HG02852 (cell line): ENCODE results near the gene PTPN4.
"Not testable (repeated sequence)": the region's sequence is repeated elsewhere in the genome, so short reads cannot be mapped to it uniquely, and the experiment has no call there.

Experiments
- ATAC-seq: cut with Tn5 transposase; IDR thresholded peaks from one replicate; pipeline ENCODE4 v1.9.1; 2021; ENCODE audit warnings: mild to moderate bottlenecking, moderate library complexity; ENCODE audit not compliant: unreplicated experiment

The PTPN4 gene

DNA sequence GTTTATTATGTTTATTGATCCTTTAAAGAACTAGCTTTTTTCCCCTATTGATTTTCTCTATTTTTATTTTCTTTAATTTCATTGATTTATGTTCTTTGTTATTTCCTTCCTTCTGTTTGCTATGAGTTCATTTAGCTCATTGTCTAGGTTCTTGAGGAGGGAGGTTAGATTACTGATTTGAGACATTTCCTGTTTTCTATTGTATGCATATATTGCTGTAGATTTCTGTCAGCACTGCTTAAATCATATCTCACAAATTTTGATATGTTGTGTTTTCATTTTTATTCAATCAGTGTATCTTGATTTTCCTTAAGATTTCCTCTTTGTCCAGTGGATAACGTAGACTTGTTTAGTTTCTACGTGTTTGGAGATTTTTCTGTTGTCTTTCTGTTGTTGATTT lies 43.4 kb downstream of the PTPN4 start:
- ATAC-seq, result no peak

DNA sequence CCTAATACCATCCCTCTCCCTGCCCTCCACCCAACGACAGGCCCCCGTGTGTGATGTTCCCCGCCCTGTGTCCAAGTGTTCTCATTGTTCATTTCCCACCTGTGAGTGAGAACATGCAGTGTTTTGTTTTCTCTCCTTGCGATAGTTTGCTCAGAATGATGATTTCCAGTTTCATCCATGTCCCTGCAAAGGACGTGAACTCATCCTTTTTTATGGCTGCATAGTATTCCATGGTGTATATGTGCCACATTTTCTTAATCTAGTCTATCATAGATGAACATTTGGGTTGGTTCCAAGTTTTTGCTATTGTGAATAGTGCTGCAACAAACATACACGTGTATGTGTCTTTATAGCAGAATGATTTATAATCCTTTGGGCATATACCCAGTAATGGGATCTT lies 44.7 kb downstream of the PTPN4 start:
- ATAC-seq, result not testable (repeated sequence)

DNA sequence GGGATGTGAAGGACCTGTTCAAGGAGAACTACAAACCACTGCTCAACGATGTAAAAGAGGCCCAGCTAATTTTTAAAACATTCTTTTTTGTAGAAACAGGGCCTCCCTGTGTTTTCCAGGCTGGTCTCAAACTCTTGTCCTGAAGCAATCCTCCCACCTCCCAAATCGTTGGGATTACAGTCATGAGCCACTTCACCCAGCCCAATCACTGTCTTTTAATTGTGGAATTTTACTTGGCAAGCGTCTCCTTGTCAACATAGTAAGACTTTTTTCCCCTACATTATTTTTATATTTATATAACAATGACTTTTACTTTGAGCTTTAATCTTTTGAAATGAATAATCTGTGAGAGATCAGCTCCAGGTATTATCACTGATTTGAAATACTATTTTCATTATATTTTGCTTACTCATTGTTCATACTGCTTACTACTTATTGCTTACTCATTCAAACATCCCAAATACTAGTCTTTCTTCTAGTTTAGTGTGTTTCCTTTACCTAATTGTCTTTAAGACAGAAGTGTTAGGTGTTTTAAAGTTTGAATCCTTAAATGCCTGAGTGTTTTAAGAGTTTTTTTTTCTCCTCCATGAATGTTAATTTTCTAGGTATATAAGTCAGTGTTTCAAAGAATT lies 48.9 kb downstream of the PTPN4 start:
- no peak for ATAC-seq

DNA sequence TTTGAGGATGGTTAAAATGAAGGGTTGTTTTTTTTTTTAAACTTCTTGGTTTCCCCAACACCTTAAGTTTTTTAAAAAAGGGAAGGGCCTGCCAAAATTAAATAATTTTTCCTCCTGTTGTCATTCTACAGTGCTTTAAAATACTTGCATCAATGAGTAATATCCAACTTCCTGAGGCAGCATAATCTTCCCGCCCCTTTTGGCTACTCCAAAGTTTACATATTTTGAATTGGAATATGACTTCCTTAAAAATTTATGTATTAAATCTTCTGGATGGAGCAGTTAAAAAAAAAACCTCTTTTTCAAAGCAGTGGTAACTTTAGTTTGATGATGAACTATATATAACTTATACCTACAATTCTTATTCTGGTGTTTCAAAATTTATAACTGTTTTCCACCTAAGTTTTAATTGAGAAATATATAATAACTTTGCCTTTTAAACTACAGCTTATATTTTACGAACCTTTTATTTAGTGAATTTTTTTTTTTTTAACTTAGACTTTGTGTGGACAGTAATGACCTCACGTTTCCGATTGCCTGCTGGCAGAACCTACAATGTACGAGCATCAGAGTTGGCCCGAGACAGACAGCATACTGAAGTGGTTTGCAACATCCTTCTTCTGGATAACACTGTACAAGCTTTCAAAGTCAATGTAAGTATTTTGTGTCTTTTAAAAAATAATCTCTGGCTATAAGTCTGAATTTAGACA lies 49.8 kb downstream of the PTPN4 start:
- ATAC-seq, result no peak

DNA sequence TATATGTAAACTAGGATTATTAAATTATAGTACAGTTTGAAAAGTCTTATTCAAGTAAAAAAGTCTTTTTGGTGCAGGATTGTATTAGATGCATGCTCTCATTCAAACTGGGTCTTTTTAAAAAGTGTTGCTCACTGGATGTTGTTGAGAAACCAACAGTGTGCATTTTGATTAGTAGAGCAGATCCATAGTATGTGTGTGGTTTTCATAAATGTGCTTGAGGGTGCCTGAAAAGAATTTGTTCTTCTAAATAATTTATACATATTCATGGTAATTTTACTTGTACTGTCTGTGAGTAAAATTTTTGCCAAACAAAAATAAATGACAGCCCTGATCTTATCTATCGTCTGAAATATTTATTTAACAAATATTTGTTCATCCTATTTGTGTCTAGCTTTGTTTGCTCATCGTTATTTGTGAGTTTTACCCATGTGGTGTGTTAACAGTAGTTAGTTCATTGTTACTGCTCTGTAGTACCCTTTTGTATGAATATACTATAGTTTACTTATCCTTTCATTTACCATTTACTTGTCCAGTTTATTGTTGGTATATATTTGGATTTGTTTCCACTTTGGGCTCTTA lies 50.4 kb downstream of the PTPN4 start:
- ATAC-seq, result no peak

DNA sequence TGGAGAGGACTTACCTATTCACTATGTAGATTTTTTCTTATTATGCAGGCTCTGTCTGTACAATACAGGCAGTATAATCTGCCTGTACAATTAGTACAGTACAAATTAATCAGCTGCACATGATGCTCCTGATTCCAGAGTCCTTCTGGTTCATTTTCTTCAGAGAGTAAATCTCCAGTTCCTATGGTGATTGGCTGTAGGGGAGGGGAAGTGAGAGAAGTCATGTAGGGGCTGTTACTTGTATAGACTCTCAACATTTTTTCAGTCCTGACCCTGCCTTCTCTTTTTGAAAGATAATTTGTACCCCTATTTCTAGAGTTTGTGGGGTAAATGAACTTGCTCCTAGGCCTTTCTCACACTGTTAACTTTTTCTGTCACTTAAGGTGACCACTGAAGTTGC lies 54.5 kb downstream of the PTPN4 start:
- ATAC-seq, result no peak

DNA sequence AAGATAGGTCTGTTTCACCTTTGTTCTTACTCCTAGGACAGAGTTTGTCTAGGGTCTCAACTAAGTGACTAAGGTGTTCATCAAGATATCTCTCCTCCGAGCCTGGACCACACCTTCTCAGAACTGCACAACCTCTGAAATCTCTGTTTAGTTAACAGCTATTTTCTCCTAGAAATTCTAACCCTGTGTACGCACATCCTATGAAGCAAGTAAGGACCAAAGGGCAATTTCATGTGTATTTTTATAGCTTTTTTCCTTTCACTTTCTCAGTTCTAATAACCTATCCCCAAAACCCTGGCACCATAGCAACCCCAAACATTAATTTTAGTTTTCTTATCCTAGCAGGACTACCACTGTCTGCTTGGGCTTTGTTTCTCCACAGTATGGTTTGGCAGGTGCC lies 59.1 kb downstream of the PTPN4 start:
- no peak for ATAC-seq

DNA sequence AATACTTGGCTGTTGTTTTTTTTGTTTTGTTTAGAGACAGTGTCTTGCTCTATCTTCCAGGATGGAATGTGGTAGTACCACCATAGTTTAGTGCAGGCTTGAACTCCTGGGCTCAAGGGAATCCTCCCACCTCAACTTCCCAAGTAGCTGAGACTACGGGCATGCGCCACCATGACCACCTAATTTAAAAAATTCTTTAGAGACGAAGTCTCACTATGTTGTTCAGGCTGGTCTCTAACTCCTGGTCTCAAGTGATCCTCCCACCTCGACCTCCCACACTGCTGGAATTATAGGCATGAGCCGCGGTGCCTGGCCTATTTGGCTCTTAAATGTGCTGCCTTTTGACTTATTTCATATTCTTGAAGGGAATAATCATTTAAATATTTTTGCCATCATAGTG lies 60.1 kb downstream of the PTPN4 start:
- ATAC-seq, result no peak

DNA sequence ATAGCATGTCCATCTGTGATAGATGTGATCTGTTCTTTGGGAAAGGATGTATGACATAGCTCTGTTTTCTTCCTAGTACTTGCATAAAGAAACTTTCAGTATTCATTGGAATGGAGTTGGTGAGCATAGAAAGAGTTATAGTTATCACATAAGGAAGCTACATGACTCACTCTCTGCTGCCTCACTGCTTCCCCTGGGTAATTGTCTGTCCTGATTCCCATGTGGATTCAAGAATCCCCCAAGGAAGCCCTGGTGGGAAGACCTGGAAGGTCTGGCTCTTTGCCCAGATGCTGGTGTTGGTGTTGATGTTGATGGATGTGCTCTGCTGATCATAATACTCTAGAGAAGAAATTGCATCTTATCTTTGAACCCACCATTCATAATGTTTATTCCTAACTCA lies 60.6 kb downstream of the PTPN4 start:
- ATAC-seq, result no peak

DNA sequence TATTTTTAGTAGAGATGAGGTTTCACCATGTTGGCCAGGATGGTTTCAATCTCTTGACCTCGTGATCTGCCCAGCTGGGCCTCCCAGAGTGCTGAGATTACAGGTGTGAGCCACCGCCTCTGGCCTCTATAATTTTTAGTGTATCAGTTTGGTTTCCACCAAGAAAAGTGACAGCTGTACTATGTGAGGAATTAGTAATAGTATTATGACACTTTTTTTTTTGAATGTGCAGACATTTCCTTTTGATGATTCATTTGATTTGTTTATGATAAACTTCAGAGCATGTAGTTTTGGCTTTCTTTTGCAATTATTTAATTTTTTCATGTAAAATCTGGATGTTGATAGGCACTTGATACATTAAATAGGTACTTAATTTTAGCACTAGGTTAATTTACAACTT lies 61.5 kb downstream of the PTPN4 start:
- no peak for ATAC-seq

DNA sequence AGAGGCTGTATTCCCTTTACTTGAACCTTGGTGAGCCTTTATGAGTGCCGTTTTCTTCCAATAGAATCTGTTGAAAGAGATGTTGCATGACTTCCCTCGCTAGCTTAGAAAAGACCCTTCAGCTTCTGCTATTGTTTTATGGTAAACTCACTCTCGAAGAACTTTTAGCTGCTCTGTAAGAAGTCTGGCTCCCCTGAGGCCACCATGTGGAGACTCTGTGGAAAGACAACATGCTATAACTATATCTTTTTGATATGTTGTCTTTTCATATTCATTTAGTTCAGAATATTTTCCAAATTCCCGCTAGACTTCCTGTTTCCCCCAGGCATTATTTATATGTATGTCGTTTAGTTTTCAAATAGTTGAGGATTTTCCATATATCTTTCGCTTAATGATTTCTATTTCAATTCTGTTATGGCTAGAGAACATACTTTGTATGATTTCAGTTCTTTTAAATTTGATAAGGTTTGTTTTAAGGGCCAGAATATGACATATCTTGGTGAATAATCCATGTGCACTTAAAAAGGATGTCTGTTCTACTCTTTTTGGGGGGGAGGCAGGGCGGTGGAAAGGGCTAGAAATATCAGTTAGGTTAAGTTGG lies 64.1 kb downstream of the PTPN4 start:
- ATAC-seq, result no peak

DNA sequence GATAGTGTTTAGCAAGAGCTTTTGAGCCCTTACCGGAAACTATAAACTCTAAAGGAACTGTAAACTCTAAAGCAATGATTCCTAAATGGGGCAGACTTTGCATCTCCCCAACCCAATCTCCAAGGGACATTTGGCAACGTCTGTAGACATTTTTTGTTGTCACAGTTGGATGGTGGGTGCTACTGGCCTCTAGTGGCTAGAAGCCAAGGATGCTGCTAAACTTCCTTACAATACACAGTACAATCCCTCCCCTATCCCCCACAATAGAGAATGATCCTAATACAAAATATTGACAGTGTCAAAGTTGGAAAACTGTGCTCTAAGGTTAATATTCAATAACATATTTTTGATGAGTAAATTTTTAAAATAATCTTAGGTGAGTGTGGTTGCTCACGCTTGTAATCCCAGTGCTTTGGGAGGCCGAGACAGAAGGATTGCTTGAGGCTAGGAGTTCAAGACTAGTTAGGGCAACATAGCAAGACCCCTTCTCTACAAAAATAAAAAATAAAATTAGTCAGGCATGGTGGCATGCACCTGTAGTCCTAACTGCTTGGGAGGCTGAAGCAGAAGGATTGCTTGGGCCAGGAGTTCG lies 66.7 kb downstream of the PTPN4 start:
- ATAC-seq, result no peak

DNA sequence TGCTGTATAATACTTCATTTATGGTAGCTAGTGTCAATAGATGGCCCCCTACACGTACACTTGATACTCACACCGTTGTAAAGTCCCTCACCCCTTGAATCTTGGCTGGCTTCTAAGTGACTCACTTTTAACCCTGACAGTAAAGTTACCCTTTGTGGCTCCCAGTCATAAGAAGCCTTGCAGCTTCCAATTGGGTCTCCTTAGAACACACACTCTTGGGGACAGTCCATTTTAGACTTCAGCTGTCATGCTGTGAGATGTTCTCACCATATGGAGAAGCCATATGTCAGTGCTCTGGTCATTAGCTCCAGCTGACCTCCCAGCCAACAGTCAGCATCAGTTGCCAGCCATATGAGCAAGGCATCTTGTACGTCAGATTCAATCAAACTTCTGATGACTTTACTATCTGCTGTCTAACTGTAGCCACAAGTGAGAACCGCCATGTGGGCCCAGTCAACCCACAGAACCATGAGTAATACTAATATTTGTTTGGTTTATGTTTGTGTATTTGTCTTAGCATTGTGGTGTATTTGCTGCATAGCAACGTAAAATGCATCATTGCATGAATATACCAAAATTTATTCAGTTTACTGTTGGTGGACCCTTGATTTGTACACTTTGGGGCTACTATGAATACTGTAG lies 68.3 kb downstream of the PTPN4 start:
- no peak for ATAC-seq

DNA sequence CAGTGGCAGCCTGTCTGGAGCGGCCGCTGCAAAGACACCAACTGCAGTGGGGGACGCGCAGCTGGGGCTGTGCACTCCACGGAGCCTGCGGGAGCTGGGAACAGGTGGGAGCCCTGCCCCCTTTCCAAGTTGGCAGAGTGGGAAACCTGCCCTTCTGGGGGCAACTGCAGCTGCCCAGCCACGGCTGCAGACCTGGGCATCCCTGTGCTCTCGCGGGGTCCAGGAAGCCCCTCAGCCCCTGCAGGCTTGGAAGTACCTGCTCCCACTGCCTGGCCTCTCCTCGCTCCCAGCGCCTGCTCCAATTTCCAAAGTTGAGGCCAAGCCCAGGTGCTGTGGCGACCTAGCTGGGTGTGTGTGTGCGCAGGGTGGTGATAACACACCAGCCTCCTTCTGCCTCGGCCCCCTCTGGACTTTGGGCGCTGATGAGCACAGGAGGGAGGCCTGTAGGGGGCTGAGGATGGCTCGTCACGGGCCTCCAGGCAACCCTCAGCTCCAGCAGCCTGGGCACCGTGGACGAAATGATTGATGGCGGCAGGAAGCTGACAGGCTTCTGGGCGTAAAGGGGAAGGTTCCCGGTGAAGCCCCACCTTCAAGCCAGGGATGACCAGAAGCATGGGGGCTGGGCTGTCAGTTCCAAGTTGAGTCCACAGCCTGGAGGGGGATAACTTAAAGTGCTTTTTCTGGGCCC lies 76.9 kb downstream of the PTPN4 start:
- no peak for ATAC-seq

DNA sequence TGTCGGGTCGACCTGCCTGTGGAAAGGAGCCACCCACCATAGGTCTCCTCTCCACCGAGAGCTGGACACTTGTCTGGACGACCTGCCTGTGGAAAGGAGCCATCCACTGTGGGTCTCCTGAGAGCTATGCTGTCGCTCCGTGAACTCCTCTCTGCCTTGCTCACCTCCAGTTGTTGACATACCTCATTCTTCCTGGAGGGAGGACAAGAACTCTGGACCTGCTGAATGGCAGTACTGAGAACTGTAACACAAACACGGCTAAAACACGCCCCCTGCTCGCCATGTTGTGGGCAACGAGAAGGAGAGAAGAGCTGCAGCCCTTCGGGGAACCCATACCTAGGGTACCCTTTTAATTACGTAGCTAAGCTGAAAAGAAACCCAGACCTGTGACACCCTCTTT lies 77.6 kb downstream of the PTPN4 start:
- ATAC-seq, result no peak

DNA sequence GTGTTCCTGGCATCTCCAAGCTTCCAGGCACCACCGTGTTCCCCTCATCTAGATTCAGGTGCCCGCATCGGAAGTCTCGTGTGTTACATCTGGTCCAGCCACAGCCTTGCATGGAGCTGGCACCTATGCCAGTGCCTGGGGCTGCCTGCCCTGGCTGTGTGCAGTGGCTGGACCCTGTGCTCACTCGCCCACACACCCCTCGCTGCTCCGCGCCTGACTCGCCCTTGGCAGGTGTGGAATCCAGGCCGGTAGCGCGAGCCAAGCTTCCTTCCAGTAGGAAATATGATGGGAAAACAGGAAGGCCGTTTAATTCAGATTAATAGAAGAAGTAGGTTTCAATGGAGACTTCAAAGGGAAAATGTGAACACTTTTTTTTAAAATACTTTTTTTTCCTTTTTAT lies 78.0 kb downstream of the PTPN4 start:
- ATAC-seq, result no peak

DNA sequence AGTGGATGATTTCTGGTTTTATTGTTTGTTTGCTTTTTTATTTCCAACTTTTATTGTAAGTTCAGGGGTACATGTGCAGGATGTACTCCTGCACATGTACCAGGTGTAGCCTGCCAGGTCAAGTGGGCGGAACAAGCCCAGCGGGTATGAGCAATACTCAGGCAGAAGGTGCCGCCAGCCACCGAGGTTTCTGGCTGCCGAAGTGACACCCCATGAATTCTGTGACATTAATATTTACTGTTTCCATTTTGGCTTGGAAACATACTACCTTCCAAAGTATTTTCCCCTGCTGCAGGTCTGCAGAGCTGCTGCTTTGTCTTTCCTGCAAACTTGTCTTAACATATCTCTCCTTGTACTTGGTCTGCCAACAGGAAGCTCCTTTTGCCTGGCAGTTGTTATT lies 78.5 kb downstream of the PTPN4 start:
- no peak for ATAC-seq

DNA sequence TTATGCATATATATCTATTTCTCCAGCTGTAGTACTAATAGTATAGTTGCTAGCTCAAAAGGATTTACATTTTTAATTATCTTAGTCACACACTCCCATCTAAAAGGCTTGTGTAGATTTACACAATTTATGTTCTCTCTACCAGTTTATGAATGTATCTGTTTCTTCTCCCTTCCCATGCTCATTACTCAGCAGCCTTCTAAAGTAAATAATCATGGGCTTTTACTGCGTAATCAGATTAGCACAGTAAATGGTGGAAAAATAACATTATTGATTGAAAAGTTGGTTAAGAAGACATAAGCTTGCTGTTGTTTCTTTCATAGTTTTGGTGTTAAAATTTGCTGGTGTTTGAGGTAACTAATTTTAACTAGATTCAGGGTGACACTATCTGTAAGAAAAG lies 81.8 kb downstream of the PTPN4 start:
- no peak for ATAC-seq

DNA sequence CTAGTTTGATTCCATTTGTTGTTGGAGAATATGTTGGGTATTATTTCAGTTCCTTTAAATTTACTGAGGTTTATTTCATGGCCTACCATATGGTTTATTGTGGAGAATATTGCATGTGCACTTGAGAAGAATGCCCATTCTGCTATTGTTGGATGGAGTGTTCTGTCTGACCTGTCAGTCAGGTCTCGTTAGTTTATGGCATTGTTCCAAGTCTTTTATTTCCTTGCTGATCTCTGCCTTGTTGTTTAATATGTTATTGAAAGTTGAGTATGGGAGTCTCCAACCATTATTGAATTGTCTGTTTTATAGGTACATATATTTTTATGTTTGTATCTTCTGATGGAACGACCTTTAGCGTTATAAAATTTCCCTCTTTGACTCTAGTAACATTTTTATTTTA lies 86.3 kb downstream of the PTPN4 start:
- no peak for ATAC-seq

DNA sequence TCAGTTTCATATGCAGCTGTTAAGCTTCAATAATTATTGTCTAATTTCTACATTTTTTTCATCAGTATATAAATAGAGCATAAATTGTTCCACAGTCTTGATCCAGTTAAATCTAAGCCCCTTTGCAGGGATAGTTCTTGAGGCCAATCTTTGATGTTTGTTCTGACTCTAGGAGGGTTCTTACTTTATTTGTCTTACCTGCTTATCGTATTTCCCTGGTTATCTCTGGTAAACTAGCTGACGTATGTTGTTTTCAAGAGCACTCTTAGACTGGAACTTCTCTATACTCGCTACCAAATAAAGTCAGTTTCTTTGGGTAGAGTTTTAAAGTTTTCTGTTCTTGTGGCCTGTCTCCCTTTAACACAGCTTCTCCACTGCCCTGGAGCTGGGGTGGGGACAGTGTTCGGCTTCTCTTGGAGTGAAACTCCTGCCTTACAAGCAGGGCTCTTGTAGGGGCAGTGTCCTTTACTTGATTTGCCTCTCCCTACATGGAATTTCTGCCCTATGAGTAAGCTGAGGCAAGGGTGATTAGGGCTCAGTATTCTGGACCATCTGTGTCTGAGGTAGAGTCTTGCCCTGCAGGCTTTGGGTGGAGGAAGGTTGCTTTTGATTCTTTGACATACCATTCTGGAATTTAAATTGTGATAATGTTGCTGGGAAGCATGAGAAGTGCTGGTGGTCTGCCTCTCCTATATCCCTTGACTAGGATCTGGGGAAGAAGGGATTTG lies 90.3 kb downstream of the PTPN4 start:
- no peak for ATAC-seq
